ENCODE results near the gene PLCB1. TPM values are rescaled to one million over a fixed set of nuclear protein-coding genes. Genes with fewer than 3 reads are reported as not detected.

Gene PLCB1
- polyA plus RNA-seq, 1 donor (not counting 4 experiments of a cell fraction or from before 2014, with no cell fraction given): 0.37 TPM

- DNase-seq (ENCODE audit: low read depth, low spot score): no peak
- no peak overlapping the region for H3K27ac ChIP-seq (ENCODE audit: control insufficient read depth, insufficient read depth, low read length)
- no peaks in the 10 kb centered on the region for H4K20me1 ChIP-seq (ENCODE audit: control insufficient read depth, extremely low read depth, insufficient read depth, low read length)
- H3K4me2 ChIP-seq (ENCODE audit: control insufficient read depth, extremely low read depth, insufficient read depth, low read depth, low read length): no peak overlapping the region
- H3K9me3 ChIP-seq (ENCODE audit: control insufficient read depth, low read depth, low read length): no peaks in the 10 kb centered on the region
- no peaks in the 10 kb centered on the region for H3K79me2 ChIP-seq (ENCODE audit: control insufficient read depth, insufficient read depth, low read length)
- no peak overlapping the region for H2AFZ ChIP-seq (ENCODE audit: control insufficient read depth, low read length)
- no peak overlapping the region for H3K9ac ChIP-seq (ENCODE audit: control insufficient read depth, extremely low read depth, insufficient read depth, low read length)
- no peaks in the 10 kb centered on the region for H3K27me3 ChIP-seq (ENCODE audit: control insufficient read depth, extremely low read depth, insufficient read depth, low read length)
- H3K4me1 ChIP-seq (ENCODE audit: control insufficient read depth, extremely low read depth, insufficient read depth, low read length): no peaks in the 10 kb centered on the region
- dilution Hi-C loops (cut with MboI; ENCODE audit: extremely low pct_ligation_motif_present, low sequenced_read_pairs): no loop called here
- no peak for TF ChIP-seq EZH2 (IDR thresholded peaks at IDR 0.05; ENCODE audit: low read length)
- no peak for TF ChIP-seq CTCF (optimal IDR thresholded peaks at IDR 0.05 in 1 of 3, IDR thresholded peaks at IDR 0.05 in 1 of 3, conservative IDR thresholded peaks at IDR 0.05 in 1 of 3; ENCODE audit: extremely low read depth in 1 of 3, insufficient read depth in 2 of 3, low read length in 3 of 3)
- no peaks in the 10 kb centered on the region for H3K9me1 ChIP-seq (ENCODE audit: control insufficient read depth, extremely low read depth, insufficient read depth, low read length)
- no peak for FAIRE-seq
- no peaks in the 10 kb centered on the region for H3K36me3 ChIP-seq (ENCODE audit: control insufficient read depth in 2 of 2, extremely low read depth in 1 of 2, insufficient read depth in 2 of 2, low read length in 2 of 2)
- H3K4me3 ChIP-seq (ENCODE audit: control insufficient read depth in 2 of 3, extremely low read depth in 1 of 3, insufficient read depth in 2 of 3, low read depth in 1 of 3, low read length in 3 of 3): no peak overlapping the region
Measured at GRCh38 chr20:8183526-8183925, 51.5 kb downstream of the PLCB1 start.

DNA sequence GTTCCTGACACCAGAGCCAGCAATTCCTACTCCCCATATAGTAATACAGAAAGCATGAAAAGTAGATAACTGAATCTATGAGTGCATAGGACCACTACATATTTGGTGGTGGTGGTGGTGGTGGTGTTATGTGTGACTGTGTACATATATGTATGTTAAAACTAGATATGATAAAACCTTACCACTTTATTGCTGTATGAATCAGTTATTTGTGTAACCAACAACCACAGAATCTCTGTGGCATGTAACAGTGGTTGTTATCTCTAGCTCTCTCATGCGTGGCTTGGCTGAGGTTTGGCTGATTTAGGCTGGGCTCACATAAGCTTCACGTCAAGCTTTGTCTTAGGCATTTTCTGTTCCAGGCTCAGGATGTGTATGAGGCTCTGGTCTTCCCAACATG lies 55.7 kb downstream of the PLCB1 start:
- no peaks in the 10 kb centered on the region for H3K79me2 ChIP-seq (ENCODE audit: control insufficient read depth, insufficient read depth, low read length)
- no peak overlapping the region for H3K4me3 ChIP-seq (ENCODE audit: control insufficient read depth in 2 of 3, extremely low read depth in 1 of 3, insufficient read depth in 2 of 3, low read depth in 1 of 3, low read length in 3 of 3)
- no peaks in the 10 kb centered on the region for H3K9me1 ChIP-seq (ENCODE audit: control insufficient read depth, extremely low read depth, insufficient read depth, low read length)
- H3K36me3 ChIP-seq (ENCODE audit: control insufficient read depth in 2 of 2, extremely low read depth in 1 of 2, insufficient read depth in 2 of 2, low read length in 2 of 2): no peaks in the 10 kb centered on the region
- no peaks in the 10 kb centered on the region for H3K9me3 ChIP-seq (ENCODE audit: control insufficient read depth, low read depth, low read length)
- DNase-seq (ENCODE audit: low read depth, low spot score): no peak
- dilution Hi-C loops (cut with MboI; ENCODE audit: extremely low pct_ligation_motif_present, low sequenced_read_pairs): no loop called here
- no peaks in the 10 kb centered on the region for H4K20me1 ChIP-seq (ENCODE audit: control insufficient read depth, extremely low read depth, insufficient read depth, low read length)
- H3K27me3 ChIP-seq (ENCODE audit: control insufficient read depth, extremely low read depth, insufficient read depth, low read length): no peaks in the 10 kb centered on the region
- no peak overlapping the region for H3K4me2 ChIP-seq (ENCODE audit: control insufficient read depth, extremely low read depth, insufficient read depth, low read depth, low read length)
- FAIRE-seq: no peak
- no peak overlapping the region for H3K9ac ChIP-seq (ENCODE audit: control insufficient read depth, extremely low read depth, insufficient read depth, low read length)
- no peak overlapping the region for H3K27ac ChIP-seq (ENCODE audit: control insufficient read depth, insufficient read depth, low read length)
- H3K4me1 ChIP-seq (ENCODE audit: control insufficient read depth, extremely low read depth, insufficient read depth, low read length): no peaks in the 10 kb centered on the region
- TF ChIP-seq EZH2 (IDR thresholded peaks at IDR 0.05; ENCODE audit: low read length) (no peak), CTCF (optimal IDR thresholded peaks at IDR 0.05 in 1 of 3, IDR thresholded peaks at IDR 0.05 in 1 of 3, conservative IDR thresholded peaks at IDR 0.05 in 1 of 3; ENCODE audit: extremely low read depth in 1 of 3, insufficient read depth in 2 of 3, low read length in 3 of 3) (no peak)
- H2AFZ ChIP-seq (ENCODE audit: control insufficient read depth, low read length): no peak overlapping the region

Measured in keratinocyte (primary cell).